ENCODE results near the gene SENP5.

DNA sequence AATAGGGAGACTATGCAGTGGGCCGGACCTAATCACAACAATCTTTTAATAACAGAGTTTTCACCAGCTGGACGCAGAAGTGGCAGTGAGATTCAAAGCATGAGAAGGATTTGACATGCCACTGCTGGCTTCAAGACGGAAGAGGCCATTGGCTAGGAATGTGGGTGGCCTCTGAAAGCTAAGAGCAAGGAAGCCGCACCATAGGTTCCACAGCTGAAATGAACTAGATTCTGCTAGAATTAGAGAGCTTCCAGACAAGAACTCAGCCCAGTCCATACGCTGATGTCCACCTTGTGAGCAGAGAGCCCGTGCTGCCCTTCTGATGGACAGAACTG is 81.5 kb downstream of the SENP5 start:
- TF ChIP-seq, protein P1, sequence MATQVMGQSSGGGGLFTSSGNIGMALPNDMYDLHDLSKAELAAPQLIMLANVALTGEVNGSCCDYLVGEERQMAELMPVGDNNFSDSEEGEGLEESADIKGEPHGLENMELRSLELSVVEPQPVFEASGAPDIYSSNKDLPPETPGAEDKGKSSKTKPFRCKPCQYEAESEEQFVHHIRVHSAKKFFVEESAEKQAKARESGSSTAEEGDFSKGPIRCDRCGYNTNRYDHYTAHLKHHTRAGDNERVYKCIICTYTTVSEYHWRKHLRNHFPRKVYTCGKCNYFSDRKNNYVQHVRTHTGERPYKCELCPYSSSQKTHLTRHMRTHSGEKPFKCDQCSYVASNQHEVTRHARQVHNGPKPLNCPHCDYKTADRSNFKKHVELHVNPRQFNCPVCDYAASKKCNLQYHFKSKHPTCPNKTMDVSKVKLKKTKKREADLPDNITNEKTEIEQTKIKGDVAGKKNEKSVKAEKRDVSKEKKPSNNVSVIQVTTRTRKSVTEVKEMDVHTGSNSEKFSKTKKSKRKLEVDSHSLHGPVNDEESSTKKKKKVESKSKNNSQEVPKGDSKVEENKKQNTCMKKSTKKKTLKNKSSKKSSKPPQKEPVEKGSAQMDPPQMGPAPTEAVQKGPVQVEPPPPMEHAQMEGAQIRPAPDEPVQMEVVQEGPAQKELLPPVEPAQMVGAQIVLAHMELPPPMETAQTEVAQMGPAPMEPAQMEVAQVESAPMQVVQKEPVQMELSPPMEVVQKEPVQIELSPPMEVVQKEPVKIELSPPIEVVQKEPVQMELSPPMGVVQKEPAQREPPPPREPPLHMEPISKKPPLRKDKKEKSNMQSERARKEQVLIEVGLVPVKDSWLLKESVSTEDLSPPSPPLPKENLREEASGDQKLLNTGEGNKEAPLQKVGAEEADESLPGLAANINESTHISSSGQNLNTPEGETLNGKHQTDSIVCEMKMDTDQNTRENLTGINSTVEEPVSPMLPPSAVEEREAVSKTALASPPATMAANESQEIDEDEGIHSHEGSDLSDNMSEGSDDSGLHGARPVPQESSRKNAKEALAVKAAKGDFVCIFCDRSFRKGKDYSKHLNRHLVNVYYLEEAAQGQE (IDR thresholded peaks at IDR 0.05): no peak
- TF ChIP-seq, protein P2, sequence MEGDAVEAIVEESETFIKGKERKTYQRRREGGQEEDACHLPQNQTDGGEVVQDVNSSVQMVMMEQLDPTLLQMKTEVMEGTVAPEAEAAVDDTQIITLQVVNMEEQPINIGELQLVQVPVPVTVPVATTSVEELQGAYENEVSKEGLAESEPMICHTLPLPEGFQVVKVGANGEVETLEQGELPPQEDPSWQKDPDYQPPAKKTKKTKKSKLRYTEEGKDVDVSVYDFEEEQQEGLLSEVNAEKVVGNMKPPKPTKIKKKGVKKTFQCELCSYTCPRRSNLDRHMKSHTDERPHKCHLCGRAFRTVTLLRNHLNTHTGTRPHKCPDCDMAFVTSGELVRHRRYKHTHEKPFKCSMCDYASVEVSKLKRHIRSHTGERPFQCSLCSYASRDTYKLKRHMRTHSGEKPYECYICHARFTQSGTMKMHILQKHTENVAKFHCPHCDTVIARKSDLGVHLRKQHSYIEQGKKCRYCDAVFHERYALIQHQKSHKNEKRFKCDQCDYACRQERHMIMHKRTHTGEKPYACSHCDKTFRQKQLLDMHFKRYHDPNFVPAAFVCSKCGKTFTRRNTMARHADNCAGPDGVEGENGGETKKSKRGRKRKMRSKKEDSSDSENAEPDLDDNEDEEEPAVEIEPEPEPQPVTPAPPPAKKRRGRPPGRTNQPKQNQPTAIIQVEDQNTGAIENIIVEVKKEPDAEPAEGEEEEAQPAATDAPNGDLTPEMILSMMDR (IDR thresholded peaks at IDR 0.05; ENCODE audit: low read depth, low read length, missing input control): no peak
- TF ChIP-seq JUND (IDR thresholded peaks at IDR 0.05) (no peak), GABPA (IDR thresholded peaks at IDR 0.05 in 1 of 2, conservative IDR thresholded peaks at IDR 0.05 in 1 of 2) (no peak), TAF1 (conservative IDR thresholded peaks at IDR 0.05) (no peak), RAD21 (IDR thresholded peaks at IDR 0.05) (no peak), HNF4G (IDR thresholded peaks at IDR 0.05) (no peak)
- TF ChIP-seq, protein P3, sequence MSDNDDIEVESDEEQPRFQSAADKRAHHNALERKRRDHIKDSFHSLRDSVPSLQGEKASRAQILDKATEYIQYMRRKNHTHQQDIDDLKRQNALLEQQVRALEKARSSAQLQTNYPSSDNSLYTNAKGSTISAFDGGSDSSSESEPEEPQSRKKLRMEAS (IDR thresholded peaks at IDR 0.05): no peak
- TF ChIP-seq, protein P4, sequence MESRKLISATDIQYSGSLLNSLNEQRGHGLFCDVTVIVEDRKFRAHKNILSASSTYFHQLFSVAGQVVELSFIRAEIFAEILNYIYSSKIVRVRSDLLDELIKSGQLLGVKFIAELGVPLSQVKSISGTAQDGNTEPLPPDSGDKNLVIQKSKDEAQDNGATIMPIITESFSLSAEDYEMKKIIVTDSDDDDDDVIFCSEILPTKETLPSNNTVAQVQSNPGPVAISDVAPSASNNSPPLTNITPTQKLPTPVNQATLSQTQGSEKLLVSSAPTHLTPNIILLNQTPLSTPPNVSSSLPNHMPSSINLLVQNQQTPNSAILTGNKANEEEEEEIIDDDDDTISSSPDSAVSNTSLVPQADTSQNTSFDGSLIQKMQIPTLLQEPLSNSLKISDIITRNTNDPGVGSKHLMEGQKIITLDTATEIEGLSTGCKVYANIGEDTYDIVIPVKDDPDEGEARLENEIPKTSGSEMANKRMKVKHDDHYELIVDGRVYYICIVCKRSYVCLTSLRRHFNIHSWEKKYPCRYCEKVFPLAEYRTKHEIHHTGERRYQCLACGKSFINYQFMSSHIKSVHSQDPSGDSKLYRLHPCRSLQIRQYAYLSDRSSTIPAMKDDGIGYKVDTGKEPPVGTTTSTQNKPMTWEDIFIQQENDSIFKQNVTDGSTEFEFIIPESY (IDR thresholded peaks at IDR 0.05): no peak
- TF ChIP-seq, protein P5, sequence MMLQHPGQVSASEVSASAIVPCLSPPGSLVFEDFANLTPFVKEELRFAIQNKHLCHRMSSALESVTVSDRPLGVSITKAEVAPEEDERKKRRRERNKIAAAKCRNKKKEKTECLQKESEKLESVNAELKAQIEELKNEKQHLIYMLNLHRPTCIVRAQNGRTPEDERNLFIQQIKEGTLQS (IDR thresholded peaks at IDR 0.05): no peak
